SW480 (cell line): ENCODE results near the gene BCL2L14.

Source experiments
- DNase-seq: peaks from one replicate; pipeline ENCODE4 v3.0.0-alpha.2; 2016; ENCODE audit warnings: low spot score

Gene BCL2L14

GRCh38 chr12:12070674-12071656, at the start of gene BCL2L14:
TSS of gene BCL2L14 (plus strand) at chr12:12070939. CDS start at chr12:12079306, 8,367 bp downstream.
- DNase-seq = no peak

GRCh38 chr12:12022306-12022936, 48.3 kb upstream of the BCL2L14 start:
- DNase-seq = no peak

- DNase-seq = no peak
Measured at GRCh38 chr12:12023456-12023855, 47.3 kb upstream of the BCL2L14 start.

- DNase-seq = no peak
Measured at GRCh38 chr12:12024911-12025682, 45.6 kb upstream of the BCL2L14 start.

GRCh38 chr12:12025799-12026386, 44.8 kb upstream of the BCL2L14 start:
- no peak for DNase-seq

- no peak for DNase-seq
Measured at GRCh38 chr12:12028668-12029402, 41.9 kb upstream of the BCL2L14 start.

GRCh38 chr12:12029653-12030052, 41.1 kb upstream of the BCL2L14 start:
- no peak for DNase-seq

GRCh38 chr12:12032260-12032791, 38.4 kb upstream of the BCL2L14 start:
- no peak for DNase-seq

- peak; percentile 93 for DNase-seq
Measured at GRCh38 chr12:12032851-12033797, 37.6 kb upstream of the BCL2L14 start.

- DNase-seq = no peak
Measured at GRCh38 chr12:12033824-12034223, 36.9 kb upstream of the BCL2L14 start.

GRCh38 chr12:12034344-12034743, 36.4 kb upstream of the BCL2L14 start:
- DNase-seq = no peak

GRCh38 chr12:12035229-12035628, 35.5 kb upstream of the BCL2L14 start:
- DNase-seq = no peak

GRCh38 chr12:12036901-12037300, 33.8 kb upstream of the BCL2L14 start:
- no peak for DNase-seq

GRCh38 chr12:12039897-12040296, 30.8 kb upstream of the BCL2L14 start:
- DNase-seq = no peak

GRCh38 chr12:12046401-12046800, 24.3 kb upstream of the BCL2L14 start:
- no peak for DNase-seq

GRCh38 chr12:12047682-12048081, 23.1 kb upstream of the BCL2L14 start:
- DNase-seq = no peak

- no peak for DNase-seq
Measured at GRCh38 chr12:12048266-12048665, 22.5 kb upstream of the BCL2L14 start.

- no peak for DNase-seq
Measured at GRCh38 chr12:12048714-12049113, 22.0 kb upstream of the BCL2L14 start.

GRCh38 chr12:12051668-12052067, 19.1 kb upstream of the BCL2L14 start:
- DNase-seq = no peak

GRCh38 chr12:12054993-12055392, 15.7 kb upstream of the BCL2L14 start:
- no peak for DNase-seq
